Measurements from ENCODE around the gene STARD3NL.

The STARD3NL gene

DNA sequence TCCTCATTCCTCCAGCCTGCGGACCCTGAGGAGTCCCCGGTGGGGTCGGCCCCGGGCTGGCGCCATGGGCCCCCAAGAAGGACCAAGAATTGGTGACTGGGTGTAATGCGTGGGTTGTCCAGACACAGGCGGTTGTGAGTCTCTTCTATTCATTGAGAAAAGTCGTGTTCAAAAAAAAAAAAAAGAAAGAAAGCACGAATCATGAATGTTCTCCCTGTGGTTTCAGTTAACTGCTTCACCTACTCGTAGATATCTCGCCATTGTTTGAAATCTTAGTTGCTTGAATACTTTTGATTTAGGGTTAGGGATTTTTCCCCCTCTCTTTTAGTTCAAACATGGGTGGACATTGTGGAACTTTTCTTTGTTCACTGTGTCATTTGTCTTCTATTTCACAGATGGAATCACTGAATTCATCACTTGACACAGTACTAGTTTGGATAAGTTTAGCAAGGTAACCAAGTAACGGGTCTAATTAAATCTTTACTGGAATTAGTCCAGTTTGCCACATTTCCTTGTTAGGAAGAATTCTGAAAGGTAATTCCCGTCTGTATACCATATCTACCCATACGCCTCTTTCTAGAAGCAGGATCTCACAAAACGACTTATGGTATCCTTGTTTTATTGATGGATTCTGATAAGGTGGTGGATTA lies 775 bp downstream of the STARD3NL start:
- Histone ChIP-seq H3K4me1 (no peaks in the 10 kb centered on the region), H3K4me3 (ENCODE audit: low read depth, low read length) (peak overlapping the region; percentile 82), H3K9me3 (no peaks in the 10 kb centered on the region), H3K27me3 (no peaks in the 10 kb centered on the region), H3K36me3 (no peaks in the 10 kb centered on the region)
- TF ChIP-seq, protein P1, sequence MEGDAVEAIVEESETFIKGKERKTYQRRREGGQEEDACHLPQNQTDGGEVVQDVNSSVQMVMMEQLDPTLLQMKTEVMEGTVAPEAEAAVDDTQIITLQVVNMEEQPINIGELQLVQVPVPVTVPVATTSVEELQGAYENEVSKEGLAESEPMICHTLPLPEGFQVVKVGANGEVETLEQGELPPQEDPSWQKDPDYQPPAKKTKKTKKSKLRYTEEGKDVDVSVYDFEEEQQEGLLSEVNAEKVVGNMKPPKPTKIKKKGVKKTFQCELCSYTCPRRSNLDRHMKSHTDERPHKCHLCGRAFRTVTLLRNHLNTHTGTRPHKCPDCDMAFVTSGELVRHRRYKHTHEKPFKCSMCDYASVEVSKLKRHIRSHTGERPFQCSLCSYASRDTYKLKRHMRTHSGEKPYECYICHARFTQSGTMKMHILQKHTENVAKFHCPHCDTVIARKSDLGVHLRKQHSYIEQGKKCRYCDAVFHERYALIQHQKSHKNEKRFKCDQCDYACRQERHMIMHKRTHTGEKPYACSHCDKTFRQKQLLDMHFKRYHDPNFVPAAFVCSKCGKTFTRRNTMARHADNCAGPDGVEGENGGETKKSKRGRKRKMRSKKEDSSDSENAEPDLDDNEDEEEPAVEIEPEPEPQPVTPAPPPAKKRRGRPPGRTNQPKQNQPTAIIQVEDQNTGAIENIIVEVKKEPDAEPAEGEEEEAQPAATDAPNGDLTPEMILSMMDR (IDR thresholded peaks at IDR 0.05; ENCODE audit: low read depth, low read length): no peak
- no peak for DNase-seq

DNA sequence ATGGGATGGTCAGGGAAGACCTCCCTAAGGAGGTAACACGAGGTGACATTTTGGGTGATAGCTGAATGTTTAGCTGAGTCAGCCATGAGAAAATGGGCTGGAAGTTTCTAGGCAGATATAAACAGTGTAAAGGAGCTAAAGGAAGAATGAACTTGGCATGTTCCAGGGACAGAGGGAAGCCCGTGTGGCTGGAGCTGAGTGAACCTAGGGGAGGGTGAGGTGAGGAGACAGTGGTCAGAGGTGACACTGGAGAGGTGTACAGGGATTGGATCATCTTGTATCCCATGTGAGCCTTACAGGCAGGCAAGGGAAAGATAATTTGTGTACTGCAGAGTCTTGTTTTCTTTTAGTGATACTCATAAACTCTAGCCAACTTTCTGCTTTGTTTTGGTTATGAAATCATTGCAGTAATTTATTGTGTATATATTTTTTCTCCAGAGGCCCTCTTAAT lies 1.8 kb downstream of the STARD3NL start:
- Histone ChIP-seq H3K9me3 (no peaks in the 10 kb centered on the region), H3K36me3 (no peaks in the 10 kb centered on the region), H3K27me3 (no peaks in the 10 kb centered on the region), H3K4me3 (ENCODE audit: low read depth, low read length) (no peak overlapping the region), H3K4me1 (no peaks in the 10 kb centered on the region)
- TF ChIP-seq, protein P1 (IDR thresholded peaks at IDR 0.05; ENCODE audit: low read depth, low read length): no peak
- DNase-seq: no peak

DNA sequence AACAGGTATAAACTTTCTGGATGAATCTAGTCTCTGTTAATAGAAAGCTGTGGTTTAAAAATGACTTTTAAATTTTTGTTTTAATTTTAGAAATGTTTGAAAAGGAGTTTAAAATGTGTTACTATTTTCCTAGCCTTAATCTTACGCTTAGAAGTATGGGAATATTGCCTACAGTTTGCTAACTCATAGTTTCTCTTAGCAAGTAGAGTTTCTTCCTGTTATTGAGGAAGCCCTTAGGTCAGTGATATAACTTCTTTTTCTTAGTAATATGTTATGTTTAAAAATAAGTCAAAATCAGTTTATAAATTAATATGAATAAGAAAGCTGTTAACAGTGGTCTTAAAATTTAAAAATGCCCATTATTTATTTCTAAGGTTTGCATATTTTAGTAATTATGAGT lies 3.1 kb downstream of the STARD3NL start:
- Histone ChIP-seq H3K27me3 (no peaks in the 10 kb centered on the region), H3K4me3 (ENCODE audit: low read depth, low read length) (no peak overlapping the region), H3K36me3 (no peaks in the 10 kb centered on the region), H3K4me1 (no peaks in the 10 kb centered on the region), H3K9me3 (no peaks in the 10 kb centered on the region)
- TF ChIP-seq, protein P1 (IDR thresholded peaks at IDR 0.05; ENCODE audit: low read depth, low read length): no peak
- no peak for DNase-seq

DNA sequence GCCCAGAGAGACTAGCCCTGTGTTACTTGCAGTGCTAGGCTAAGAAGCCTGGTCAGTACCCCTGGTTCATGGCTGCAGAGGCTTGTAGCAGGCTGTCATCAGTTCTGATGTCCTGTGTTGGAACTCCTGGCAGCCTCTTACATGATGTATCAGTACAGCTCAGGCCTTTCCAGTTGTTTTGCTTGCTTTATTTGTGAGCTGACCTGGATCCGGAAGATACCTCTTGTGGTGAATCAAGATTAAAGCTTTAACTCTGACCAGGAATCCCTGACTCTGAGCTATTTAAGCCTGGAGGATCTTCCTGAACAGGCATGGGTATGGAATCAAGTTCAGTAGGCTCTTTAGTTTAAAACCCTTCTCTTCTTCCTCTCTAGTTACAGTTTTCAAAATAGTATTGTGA lies 4.4 kb downstream of the STARD3NL start:
- no peak for DNase-seq
- Histone ChIP-seq H3K27me3 (no peaks in the 10 kb centered on the region), H3K4me1 (no peaks in the 10 kb centered on the region)

GRCh38 chr7:38185395-38186307 lies 7.6 kb downstream of the STARD3NL start:
- H3K4me1 ChIP-seq: no peaks in the 10 kb centered on the region
- H3K9me3 ChIP-seq: no peaks in the 10 kb centered on the region
- DNase-seq: no peak
- TF ChIP-seq, protein P1 (IDR thresholded peaks at IDR 0.05; ENCODE audit: low read depth, low read length): no peak
- H3K4me3 ChIP-seq (ENCODE audit: low read depth, low read length): no peak overlapping the region
- H3K27me3 ChIP-seq: no peaks in the 10 kb centered on the region
- H3K36me3 ChIP-seq: no peaks in the 10 kb centered on the region

More for the DNA sequence above, 4.4 kb downstream of the STARD3NL start:
- Histone ChIP-seq H3K4me3 (ENCODE audit: low read depth, low read length) (no peak overlapping the region), H3K9me3 (no peaks in the 10 kb centered on the region), H3K36me3 (no peaks in the 10 kb centered on the region)
- TF ChIP-seq, protein P1 (IDR thresholded peaks at IDR 0.05; ENCODE audit: low read depth, low read length): no peak
